Activated CD4-positive, alpha-beta T cell treated with anti-CD3 and anti-CD28 coated beads, Interleukin-2, amount 50 U/mL, for 48 hours (primary cell): ENCODE data around the gene RSPH9.

Experiments
- DNase-seq, 2 experiments: peaks; one replicate each; pipeline ENCODE4 v3.0.0-alpha.2; 2020

The RSPH9 gene

GRCh38 chr6:43714311-43715055, 69.6 kb downstream of the RSPH9 start:
- DNase-seq, result no peak

DNA sequence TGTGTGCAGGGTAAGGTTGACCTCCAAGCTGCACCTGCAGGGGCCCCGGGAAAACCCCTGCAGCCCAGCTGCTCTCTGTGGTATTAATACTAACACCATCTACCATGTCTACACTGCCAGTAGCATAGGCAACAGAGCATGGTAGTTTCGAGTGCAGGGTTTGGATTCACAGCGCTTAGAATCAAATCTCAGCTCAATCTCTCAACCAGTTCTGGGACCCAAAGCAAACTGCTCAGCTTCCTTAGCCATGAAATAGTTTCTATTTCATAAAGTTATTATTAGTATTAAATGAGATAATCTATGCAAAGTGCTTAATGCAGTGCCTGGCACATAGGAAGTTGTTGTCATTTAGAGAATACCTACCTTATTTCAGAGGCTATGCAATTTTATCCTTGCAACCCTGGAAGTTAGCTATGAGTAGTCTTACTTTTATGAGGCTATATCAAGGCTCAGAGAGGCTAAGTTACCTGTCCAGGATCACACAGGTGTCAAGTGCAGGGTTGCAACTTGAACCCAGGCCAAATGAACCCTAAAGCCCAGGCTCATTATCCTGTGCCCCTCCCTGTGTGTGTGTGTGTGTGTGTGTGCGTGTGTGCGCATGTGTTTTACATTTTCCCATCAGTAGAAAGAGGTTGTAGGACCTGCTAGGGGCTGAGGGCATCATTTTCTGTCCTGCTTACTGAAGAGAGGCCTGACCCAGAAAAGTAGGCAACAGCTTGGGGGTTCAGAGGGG, 70.4 kb downstream of the RSPH9 start:
- DNase-seq, result no peak

- no peak for DNase-seq
Observed at GRCh38 chr6:43716099-43716498, 71.3 kb downstream of the RSPH9 start.

- no peak for DNase-seq
Observed at GRCh38 chr6:43717389-43717788, 72.6 kb downstream of the RSPH9 start.

DNA sequence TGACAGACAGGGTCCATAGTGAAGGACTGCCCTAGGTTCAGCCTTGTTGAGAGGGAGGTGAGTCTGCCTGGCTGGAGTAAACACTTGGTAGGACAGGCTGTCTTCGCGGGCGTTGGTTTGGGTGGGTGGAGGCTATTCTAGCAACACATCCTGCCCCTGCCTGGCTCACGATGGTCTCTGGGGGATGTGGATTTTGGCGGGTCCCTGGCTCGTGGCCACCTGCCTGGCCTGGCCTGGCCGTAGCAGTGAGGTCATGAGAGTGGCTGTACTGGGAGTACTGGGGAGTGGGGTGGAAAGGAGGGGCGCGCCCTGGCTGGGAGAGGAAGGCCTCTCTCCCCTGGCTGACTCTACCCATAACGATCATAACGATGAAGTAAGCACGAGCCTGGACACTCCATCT, 73.0 kb downstream of the RSPH9 start:
- DNase-seq, result no peak

- no peak for DNase-seq
Observed at GRCh38 chr6:43718387-43719105, 73.7 kb downstream of the RSPH9 start.

GRCh38 chr6:43719511-43719910, 74.7 kb downstream of the RSPH9 start:
- DNase-seq, result no peak

DNA sequence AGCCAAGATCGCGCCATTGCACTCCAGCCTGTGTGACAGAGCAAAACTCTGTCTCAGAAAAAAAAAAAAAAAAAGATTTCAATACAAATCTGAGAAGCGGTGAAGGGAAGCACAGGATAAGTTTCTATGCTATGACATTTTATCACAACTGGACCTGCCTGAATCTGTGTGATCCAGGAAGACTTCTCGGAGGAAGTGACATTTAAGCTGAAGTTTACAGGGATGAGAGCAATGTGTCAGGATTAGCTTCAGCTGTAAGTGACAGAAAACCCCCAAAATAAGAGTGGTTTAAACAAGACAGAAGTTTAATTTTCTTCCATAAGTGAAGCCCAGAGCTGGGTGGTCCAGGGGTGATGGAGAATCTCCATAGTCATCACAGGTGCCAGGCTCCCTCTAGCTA, 76.2 kb downstream of the RSPH9 start:
- no peak for DNase-seq
